Activated T-helper 1 cell treated with anti-CD3 and anti-CD28 coated beads, Interleukin-2, amount 50 U/mL, for 16 hours (primary cell): ENCODE measurements around the gene PPP1R8.
"Not testable (repeated sequence)": the region's sequence is repeated elsewhere in the genome, so short reads cannot be mapped to it uniquely, and the experiment has no call there.

Experiments used
- DNase-seq, 2 donors: peaks; one replicate each; pipeline ENCODE4 v3.0.0-alpha.2; 2020; ENCODE audit warnings: low read depth in 1 of 2, low spot score in 1 of 2

The PPP1R8 gene

GRCh38 chr1:27830621-27831440 lies at the start of gene PPP1R8:
Gene PPP1R8, plus strand, starts transcription at chr1:27830782. Its CDS starts 54 bp downstream, at chr1:27830836.
- peak; percentile 71 to 85 for DNase-seq

DNA sequence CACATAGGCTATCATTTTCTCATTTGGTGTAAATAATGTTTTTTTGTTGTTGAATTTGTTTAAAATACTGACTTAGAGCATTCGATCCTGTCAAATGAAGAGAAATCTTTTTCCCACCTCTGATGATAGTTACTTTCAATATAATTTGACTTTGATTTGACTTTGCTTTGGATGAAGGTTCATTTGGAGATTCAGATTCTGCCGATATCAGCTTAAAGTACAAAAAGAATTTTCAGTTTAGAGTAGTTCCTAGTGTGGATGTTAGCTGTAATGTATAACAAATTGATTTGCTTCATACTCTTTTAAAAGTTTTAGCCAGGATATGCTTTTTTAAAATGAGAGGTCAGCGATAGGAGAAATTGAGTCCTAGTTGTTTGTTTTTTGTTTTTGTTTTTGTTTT lies 47.6 kb upstream of the PPP1R8 start:
- no peak for DNase-seq

GRCh38 chr1:27784700-27785099 lies 45.9 kb upstream of the PPP1R8 start:
- no peak for DNase-seq

- no peak for DNase-seq
Measured at GRCh38 chr1:27785781-27786455, 44.7 kb upstream of the PPP1R8 start.

- DNase-seq: no peak
Measured at GRCh38 chr1:27787895-27788294, 42.7 kb upstream of the PPP1R8 start.

- no peak for DNase-seq
Measured at GRCh38 chr1:27789540-27790041, 41.0 kb upstream of the PPP1R8 start.

DNA sequence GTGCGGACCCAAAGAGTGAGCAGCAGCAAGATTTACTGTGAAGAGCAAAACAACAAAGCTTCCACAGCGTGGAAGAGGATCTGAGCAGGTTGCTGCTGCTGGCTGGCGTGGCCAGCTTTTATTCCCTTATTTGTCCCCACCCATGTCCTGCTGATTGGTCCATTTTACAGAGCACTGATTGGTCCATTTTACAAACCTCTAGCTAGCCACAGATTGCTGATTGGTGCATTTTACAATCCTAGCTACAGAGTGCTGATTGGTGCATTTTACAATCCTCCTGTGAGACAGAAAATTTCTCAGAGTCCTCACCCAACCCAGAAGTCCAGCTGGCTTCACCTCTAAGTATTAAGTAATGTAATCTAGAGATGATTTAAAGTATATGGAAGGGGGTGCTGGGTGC lies 40.3 kb upstream of the PPP1R8 start:
- not testable (repeated sequence) for DNase-seq

GRCh38 chr1:27795601-27796000 lies 35.0 kb upstream of the PPP1R8 start:
- DNase-seq: no peak

- peak in 1 of 2 donors; percentile 1 for DNase-seq
Measured at GRCh38 chr1:27804791-27805190, 25.8 kb upstream of the PPP1R8 start.

GRCh38 chr1:27806758-27807157 lies 23.8 kb upstream of the PPP1R8 start:
- DNase-seq: no peak

DNA sequence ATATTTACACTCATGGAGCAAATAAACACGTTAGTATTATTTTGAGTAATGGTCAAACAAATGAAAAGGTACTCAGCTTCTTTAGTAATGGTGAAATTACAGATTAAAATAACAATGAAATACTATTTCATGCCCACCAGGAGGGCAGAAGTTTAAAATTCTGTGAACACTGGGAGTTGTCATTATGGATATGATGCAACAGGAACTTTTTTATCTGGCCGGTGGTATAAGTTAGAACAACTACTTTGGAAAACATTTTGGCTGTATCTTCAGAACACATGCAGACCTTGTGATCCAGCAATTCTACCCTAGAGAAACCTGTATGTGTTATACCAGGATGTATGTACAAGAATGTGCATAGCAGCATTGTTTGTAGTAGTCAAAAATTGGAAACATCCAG lies 23.2 kb upstream of the PPP1R8 start:
- no peak for DNase-seq

- not testable (repeated sequence) for DNase-seq
Measured at GRCh38 chr1:27808131-27808530, 22.5 kb upstream of the PPP1R8 start.

DNA sequence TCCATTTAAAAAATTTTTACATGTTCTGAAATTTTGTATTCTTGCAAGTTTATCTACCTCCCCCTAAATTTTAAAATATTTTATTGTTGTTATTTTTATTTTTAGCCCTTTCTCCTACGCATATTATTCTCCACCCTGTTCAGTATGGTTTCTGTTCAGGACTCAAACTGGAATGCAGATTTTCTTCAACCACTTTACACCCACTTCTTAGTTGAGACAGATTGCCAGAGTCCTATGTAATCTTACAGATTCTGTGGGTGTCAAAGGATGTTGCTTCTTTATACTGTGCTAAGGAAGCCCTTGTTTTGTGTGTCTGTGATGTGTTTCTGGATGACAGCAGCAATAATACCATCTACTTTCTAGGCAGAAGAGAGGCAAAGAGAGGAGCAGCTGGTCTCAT lies 20.7 kb upstream of the PPP1R8 start:
- DNase-seq: no peak

DNA sequence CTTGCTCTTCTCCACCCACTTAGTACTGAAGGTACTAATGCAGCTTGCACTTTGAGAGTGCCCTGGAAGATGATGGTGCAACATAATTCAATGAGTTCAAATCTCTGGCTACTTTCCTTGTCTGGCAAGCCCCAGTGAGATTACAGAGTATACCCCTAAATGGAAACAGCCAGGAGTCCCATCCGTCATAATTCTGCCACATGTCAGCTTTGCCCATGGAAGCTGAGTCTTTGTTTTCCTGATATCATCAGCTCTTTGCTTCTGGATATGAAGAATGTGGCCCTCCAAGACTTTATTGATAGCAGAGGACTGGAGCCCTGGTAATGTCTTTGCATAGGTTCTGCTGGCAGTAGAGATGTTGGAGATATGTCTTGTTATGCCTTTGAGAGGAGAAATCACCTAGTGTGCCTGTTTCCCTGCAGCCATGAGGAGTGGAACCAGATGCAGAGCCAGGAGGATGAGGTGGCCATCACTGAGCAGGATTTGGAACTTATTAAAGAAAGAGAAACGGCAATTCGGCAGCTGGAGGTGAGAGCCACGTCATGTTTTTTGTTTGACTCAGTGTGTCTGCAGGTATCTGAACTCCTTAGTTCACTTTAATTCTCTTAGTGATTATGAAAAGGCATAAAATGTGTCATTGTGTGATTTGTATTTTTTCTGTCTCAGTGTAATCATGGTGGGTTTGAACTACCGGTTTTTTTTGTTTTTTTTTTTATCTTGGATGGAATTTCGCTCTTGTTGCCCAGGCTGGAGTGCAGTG lies 18.7 kb upstream of the PPP1R8 start:
- no peak for DNase-seq

GRCh38 chr1:27816921-27817630 lies 13.5 kb upstream of the PPP1R8 start:
- no peak for DNase-seq

DNA sequence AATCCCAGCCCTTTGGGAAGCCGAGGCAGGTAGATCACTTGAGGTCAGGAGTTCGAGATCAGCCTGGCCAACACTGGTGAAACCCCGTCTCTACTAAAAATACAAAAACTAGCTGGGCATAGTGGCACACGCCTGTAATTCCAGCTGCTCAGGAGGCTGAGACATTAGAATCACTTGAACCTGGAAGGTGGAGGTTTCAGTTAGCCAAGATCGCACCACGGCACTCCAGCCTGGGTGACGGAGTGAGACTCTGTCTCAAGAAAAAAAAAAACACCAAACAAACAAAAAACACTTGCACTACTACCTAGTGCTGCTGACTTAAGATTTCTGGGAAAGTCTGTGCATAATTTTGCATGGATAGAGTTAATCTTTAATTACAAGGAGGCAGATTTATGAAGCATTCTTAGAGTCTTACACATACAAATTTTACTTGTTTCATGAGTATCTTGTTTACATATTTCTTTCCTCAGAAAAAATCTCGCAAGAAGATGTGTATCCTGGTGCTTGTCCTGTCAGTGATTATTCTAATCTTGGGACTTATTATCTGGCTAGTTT lies 8.7 kb upstream of the PPP1R8 start:
- DNase-seq: no peak

GRCh38 chr1:27823784-27824183 lies 6.8 kb upstream of the PPP1R8 start:
- DNase-seq: no peak

DNA sequence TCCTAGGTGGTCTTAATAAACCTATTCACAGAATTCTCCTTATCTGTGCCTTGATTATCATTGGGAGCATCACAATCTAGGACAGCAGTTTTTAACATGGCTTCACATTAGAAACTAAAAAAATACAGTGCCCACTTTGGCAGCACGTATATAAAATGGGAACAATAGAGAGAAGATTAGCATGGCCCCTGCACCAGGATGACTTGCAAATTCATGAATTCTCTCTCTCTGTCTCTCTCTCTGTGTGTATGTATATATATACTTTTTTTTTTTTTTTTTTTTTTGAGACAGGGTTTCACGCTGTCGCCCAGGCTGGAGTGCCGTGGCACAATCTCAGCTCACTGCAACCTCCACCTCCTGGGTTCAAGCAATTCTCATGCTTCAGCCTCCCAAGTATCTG lies 6.2 kb upstream of the PPP1R8 start:
- DNase-seq: no peak

- DNase-seq: not testable (repeated sequence)
Measured at GRCh38 chr1:27829339-27829960, 1.1 kb upstream of the PPP1R8 start.
